Medulla oblongata (tissue), 1 donor: ENCODE results near the gene ADAM30.
A peak's percentile ranks its signal among the peaks of the same experiment; 100 is the strongest.
"Not testable (repeated sequence)": the region's sequence is repeated elsewhere in the genome, so short reads cannot be mapped to it uniquely, and the experiment has no call there.

Experiments
- DNase-seq: peaks from one replicate; pipeline ENCODE4 v3.0.0-alpha.2; 2015; ENCODE audit errors: extremely low spot score

ADAM30 gene

GRCh38 chr1:119874186-119874585, 22.1 kb downstream of the ADAM30 start:
- DNase-seq, result no peak

GRCh38 chr1:119873135-119874015, 22.9 kb downstream of the ADAM30 start:
- peak; percentile 51 for DNase-seq

DNA sequence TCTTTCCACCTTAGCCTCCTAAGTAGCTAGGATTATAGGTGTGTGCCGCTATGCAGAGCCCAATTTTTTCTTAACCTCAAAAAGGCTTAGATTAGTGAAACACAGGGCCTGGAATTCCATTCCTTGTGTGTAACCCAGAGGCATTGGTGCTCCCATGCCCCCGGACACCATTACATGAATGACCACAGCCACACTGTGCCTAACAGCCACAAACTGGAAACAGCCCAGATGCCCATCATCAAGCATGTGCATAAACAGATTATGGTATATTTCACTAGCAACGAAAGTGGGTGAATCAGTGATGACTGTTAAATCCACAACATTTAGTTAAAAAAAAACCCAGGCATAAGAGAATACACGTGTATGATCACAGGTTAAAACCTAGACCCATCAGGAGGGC, 24.4 kb downstream of the ADAM30 start:
- DNase-seq, result no peak

- peak; percentile 86 for DNase-seq
These were observed 25.3 kb downstream of the ADAM30 start for GRCh38 chr1:119870917-119871596.

DNA sequence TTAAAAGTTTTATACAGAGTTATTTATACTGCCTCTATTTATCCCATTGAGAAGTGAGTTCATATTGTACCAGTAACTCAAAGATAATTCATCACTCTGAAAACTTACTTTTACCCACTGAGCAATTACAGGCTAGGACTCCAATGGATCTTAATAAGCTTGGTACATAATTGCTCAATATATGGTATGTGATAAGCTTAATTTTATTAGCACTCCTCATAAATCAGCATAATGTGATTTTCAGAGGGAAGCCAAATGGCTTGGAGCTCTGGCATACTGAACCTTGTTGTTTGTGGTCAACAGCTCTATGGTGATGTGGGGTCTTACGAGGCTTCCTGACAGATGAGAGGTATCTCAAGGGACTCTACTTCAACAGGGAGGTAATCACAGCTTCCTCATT, 26.3 kb downstream of the ADAM30 start:
- DNase-seq, result no peak

GRCh38 chr1:119868176-119868575, 28.1 kb downstream of the ADAM30 start:
- no peak for DNase-seq

- DNase-seq, result no peak
These were observed 29.9 kb downstream of the ADAM30 start for GRCh38 chr1:119866451-119866850.

DNA sequence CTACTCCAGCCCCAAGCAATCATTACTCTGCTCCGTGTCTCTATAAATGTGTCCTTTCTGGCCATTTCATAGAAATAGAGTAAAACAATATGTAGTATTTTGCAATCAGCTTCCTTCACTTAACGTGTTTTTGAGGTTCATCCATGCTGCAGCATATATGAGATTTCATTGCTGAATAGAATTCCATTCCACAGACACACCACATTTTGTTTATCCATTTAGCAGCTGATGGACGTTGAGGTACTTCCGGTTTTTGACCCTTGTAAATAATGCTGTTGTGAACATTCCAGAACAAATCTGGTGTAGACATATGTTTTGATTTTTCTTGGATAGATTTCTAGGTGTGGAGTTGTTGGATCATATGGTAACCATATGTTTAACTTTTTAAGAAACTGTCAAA, 30.7 kb downstream of the ADAM30 start:
- DNase-seq, result no peak

DNA sequence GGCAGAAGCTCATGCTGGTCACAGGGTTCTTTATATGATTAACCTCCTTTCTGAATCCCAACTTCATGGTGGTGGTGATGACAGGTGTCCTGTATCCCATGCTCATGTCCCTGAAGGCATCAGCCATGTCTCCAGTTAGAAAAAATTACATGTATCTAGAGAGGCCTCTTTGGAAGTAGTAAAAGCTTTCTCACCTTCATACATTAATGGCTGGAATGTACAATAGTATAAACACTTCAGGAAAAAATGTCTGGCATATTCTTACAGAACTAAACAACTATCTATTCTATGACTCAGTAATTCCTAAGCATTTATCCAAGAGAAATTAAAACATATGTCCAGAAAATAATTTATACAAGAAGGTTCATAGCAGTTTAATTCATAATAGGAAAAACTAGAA, 34.0 kb downstream of the ADAM30 start:
- DNase-seq, result no peak

- DNase-seq, result no peak
These were observed 34.8 kb downstream of the ADAM30 start for GRCh38 chr1:119861547-119861946.

- DNase-seq, result no peak
These were observed 36.7 kb downstream of the ADAM30 start for GRCh38 chr1:119859647-119860046.

DNA sequence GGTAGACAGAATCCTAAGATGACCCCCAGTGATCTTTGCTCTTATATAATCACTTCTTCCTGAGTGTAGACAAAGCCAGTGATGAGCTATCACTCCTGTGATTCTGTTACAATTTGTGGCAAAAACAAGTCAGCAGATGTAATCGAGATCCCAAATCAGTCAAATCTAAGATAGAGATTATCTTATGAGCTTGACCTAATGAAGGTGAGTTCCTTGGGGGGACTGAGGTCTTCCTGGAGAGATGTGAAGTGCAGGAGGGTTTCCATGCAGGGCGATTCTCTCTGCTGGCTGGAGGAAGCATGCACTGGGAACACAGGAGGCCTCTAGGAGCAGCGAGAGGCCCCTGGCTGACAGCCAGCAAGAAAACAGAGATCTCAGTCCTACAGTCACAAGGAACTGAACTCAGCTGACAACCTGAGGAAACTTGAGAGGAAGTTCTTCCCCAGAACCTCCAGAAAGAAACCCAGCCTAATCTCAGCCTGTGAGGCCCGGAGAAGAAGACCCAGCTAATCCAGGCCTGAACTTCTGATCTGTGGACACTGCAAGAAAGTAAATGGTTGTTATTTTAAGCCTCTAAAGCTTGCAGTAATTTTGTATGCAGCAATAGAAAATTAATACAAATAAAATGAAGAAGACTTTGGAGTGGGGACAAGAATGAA, 37.6 kb downstream of the ADAM30 start:
- DNase-seq, result not testable (repeated sequence)

DNA sequence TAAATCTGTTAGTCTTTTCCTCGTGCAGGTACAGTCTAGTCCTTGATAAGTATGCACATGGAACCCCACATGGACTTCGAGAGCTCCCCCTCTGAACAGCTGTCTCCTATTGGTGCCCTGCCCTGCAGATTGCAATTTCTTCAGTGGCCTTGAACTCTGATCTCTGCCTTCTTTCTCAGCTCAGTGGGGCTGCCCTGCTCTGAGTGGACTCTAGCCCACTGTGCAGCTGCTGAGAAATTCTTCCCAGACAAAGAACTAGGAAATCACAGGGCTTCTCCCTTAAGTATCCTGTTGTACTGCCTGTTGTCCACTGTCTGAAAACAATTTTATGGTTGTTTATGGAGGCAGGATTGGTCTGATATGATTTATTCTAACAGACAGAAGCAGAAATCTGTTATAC, 38.2 kb downstream of the ADAM30 start:
- DNase-seq, result no peak

DNA sequence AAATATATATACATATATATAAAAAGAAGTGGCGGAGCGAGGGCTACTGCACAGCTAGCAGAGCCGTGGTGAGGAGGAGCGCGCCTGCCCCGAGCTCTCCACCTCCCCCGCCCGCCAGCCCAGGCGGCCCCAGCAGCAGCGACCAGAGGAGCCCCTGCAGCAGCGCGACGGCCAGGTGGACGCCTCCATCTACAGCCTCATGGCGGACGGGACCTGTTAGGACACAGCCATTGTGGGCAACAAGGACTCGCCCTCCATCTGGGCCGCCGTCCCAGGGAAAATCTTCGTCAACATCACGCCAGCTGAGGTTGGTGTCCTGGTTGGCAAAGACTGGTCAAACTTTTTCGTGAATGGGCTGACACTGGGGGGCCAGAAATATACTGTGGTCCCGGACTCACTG, 43.2 kb downstream of the ADAM30 start:
- no peak for DNase-seq

GRCh38 chr1:119844206-119844605, 52.1 kb downstream of the ADAM30 start:
- DNase-seq, result not testable (repeated sequence)
